Neural crest cell (in vitro differentiated cells): ENCODE measurements around the gene LRSAM1. TPM values are rescaled to one million over a fixed set of nuclear protein-coding genes. Genes with fewer than 3 reads are reported as not detected.

Experiments used
- DNase-seq: peaks from one replicate; pipeline ENCODE4 v3.0.0; 2021; ENCODE audit warnings: low read depth, mixed read lengths, low spot score
- H3K27ac Mint-ChIP-seq: one replicate; pipeline ENCODE4 v1.8.0; 2021; ENCODE audit warnings: mild to moderate bottlenecking, mixed read lengths; ENCODE audit not compliant: unreplicated experiment
- H3K27me3 Mint-ChIP-seq: 2 replicates; pipeline ENCODE4 v1.8.0; 2021; ENCODE audit warnings: low read depth, mild to moderate bottlenecking, mixed read lengths
- H3K36me3 Mint-ChIP-seq: 2 replicates; pipeline ENCODE4 v1.8.0; 2021; ENCODE audit warnings: low read depth, mild to moderate bottlenecking, mixed read lengths
- H3K4me1 Mint-ChIP-seq: 2 replicates; pipeline ENCODE4 v1.8.0; 2021; ENCODE audit warnings: mixed read lengths
- H3K4me3 Mint-ChIP-seq: one replicate; pipeline ENCODE4 v1.8.0; 2021; ENCODE audit warnings: mild to moderate bottlenecking, mixed read lengths
- H3K9me3 Mint-ChIP-seq: 2 replicates; pipeline ENCODE4 v1.8.0; 2021; ENCODE audit warnings: mixed read lengths
- total RNA-seq: library from RNA; stranded (reverse); gene quantifications from 2 replicates; pipeline ENCODE4 v1.2.1, GENCODE V29; 2021
- TF ChIP-seq, protein P1 (sequence below): fragments of 200-600 bp; sonication (generic); conservative IDR thresholded peaks from 2 replicates; pipeline ENCODE4 v1.5.0; 2021; ENCODE audit warnings: antibody characterized with exemption, mild to moderate bottlenecking

LRSAM1 gene
- total RNA-seq, 1 donor from 2014 or later = 17.3 TPM

DNA sequence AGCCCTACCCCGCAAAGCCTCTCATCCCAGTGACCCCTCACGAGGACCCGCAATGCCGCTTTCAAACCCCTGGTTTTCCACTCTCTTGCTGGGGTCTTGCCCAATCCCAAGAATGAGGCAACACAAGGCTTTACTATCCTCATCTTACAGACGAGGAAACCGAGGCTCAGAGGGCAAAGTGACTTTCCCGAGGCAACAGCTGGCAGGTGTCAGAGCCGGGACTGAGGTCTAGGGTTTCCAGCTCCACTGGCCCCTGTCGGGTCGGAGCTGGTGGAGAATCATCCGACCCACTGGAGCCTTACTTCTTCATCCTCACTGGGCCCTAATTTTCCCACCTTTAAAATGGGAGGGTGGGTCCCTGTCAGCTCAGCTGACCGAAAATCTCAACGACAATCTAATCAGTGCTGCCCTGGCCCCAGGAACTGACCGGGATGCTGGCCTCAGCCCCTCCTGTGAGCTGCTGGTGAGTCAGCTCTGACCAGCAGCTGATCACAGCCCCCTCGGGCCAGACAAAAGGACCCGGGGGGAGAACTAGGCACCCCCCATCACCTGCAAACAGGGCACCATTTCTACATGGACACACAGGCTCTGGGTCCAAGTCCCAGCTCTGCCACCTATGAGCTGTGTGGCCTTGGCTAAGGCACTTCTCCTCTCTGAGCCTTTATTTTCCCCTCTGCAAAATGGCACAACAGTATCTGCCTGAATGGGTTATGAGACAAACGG lies 88.1 kb downstream of the LRSAM1 start:
- Mint-ChIP-seq H3K4me1 (peaks cover 9% of the 10 kb centered on the region), H3K27me3 (no peaks in the 10 kb centered on the region), H3K9me3 (no peaks in the 10 kb centered on the region), H3K36me3 (no peaks in the 10 kb centered on the region), H3K27ac (no peak overlapping the region), H3K4me3 (no peak overlapping the region)
- TF ChIP-seq, protein P1, sequence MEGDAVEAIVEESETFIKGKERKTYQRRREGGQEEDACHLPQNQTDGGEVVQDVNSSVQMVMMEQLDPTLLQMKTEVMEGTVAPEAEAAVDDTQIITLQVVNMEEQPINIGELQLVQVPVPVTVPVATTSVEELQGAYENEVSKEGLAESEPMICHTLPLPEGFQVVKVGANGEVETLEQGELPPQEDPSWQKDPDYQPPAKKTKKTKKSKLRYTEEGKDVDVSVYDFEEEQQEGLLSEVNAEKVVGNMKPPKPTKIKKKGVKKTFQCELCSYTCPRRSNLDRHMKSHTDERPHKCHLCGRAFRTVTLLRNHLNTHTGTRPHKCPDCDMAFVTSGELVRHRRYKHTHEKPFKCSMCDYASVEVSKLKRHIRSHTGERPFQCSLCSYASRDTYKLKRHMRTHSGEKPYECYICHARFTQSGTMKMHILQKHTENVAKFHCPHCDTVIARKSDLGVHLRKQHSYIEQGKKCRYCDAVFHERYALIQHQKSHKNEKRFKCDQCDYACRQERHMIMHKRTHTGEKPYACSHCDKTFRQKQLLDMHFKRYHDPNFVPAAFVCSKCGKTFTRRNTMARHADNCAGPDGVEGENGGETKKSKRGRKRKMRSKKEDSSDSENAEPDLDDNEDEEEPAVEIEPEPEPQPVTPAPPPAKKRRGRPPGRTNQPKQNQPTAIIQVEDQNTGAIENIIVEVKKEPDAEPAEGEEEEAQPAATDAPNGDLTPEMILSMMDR = no peak
- DNase-seq = no peak

DNA sequence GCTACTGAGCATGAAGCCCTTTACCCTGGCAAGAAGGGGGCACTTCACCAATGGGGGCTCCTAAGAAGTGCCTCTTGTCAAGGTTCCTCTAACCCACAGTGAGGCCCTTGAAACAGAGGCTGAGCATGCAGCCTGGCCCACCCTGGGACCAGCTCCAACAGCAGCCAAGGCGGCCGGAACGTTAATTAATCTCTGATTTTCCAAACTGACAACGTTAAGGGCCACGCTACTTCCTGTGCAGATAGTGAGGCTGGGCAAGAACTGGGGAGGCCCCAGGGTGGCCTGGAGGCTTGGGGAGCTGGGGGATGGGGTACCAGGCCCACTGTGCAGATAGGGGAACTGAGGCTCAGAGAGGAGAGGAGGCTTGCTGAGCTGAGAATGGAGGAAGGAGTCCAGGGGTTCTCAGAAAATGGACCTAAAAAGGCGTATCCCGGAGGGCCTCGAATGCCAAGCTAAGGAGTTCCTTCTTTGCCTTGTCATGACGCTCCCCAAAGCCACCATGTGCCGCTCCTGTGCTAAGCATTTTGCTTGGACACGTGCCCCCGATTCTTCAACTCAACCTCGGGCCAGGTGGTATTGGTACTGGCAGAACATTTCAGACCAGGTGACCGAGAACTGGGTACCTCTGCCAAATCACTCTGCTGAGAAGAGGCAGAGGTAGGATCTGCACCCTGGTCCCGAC lies 88.8 kb downstream of the LRSAM1 start:
- DNase-seq = no peak
- no peaks in the 10 kb centered on the region for H3K36me3 Mint-ChIP-seq
- no peak overlapping the region for H3K4me3 Mint-ChIP-seq
- no peaks in the 10 kb centered on the region for H3K27me3 Mint-ChIP-seq
- TF ChIP-seq, protein P1 = no peak
- H3K4me1 Mint-ChIP-seq = peaks cover 10% of the 10 kb centered on the region
- H3K27ac Mint-ChIP-seq = no peak overlapping the region
- H3K9me3 Mint-ChIP-seq = no peaks in the 10 kb centered on the region

DNA sequence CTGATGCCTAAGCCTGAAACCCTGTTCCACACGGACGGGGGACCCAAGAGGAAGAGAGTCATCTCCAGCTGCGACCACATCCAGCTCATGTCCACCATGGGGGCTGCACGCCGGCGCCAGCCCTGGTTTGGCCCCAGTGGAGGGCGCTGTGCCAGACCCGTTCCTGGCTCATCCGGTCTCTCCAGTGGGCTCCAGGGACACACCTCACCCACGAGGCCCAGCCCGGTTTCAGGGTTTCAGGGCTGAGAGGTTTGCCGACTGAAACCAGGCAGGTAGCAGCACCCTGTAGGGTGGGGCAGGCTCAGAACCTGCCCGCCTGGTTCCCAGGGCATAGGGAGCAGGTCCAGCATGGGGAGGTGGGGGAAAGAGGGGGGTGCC lies 89.3 kb downstream of the LRSAM1 start:
- no peak overlapping the region for H3K4me3 Mint-ChIP-seq
- DNase-seq = no peak
- no peaks in the 10 kb centered on the region for H3K27me3 Mint-ChIP-seq
- no peaks in the 10 kb centered on the region for H3K36me3 Mint-ChIP-seq
- H3K9me3 Mint-ChIP-seq = no peaks in the 10 kb centered on the region
- TF ChIP-seq, protein P1 = no peak
- peaks cover 16% of the 10 kb centered on the region for H3K4me1 Mint-ChIP-seq
- H3K27ac Mint-ChIP-seq = no peak overlapping the region

DNA sequence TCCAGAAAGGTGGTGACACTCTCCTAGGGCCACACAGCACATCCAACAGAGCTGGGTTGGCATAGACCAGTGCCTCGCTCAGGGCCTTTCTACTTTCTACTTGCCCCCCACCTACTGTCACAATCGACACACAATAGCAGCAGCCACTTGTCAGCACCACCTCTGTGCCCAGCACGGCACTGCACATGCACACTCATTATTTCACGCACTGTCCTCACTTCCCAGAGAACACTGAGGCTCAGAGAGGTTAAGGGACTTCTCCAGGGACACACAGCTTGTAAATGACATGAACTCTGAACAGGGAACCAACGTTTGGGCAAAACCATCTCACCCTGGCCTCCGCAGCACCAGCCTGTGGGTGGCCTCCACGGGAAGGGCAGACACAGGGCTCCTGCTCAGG lies 89.9 kb downstream of the LRSAM1 start:
- Mint-ChIP-seq H3K27ac (no peak overlapping the region), H3K9me3 (no peaks in the 10 kb centered on the region), H3K27me3 (no peaks in the 10 kb centered on the region), H3K4me1 (peaks cover 20% of the 10 kb centered on the region), H3K36me3 (no peaks in the 10 kb centered on the region), H3K4me3 (no peak overlapping the region)
- DNase-seq = no peak
- TF ChIP-seq, protein P1 = no peak

DNA sequence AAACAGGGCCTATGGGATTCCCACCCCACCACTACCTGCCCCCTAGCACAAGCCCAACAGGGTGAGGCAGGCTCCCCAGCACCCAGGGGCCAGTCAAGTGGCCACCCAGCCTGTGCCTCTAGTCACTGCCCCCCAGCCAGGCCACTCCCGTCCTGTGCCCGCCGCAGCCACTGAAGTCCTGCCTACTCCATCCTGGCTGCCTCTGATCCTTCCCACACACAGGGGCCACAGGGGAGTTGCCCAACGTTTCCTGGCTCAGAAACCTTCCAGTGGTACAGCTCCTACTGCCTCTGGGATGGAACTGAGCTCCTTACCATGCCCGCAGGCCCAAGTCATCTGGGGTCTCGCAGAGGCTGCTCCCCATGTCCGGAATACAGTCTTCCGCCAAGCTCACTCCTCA lies 90.6 kb downstream of the LRSAM1 start:
- Mint-ChIP-seq H3K27ac (no peak overlapping the region), H3K4me1 (peaks cover 27% of the 10 kb centered on the region), H3K9me3 (no peaks in the 10 kb centered on the region), H3K4me3 (no peak overlapping the region), H3K36me3 (no peaks in the 10 kb centered on the region), H3K27me3 (no peaks in the 10 kb centered on the region)
- TF ChIP-seq, protein P1 = no peak
- DNase-seq = no peak
